ENCODE measurements around the gene MBD1.

Gene MBD1

GRCh38 chr18:50313031-50313607 is 31.8 kb upstream of the MBD1 start:
- Histone ChIP-seq H3K27me3 (ENCODE audit: insufficient read depth, poor library complexity, severe bottlenecking) (no peaks in the 10 kb centered on the region), H3K4me3 (replicated peaks; ENCODE audit: insufficient read depth, low read length) (no peak overlapping the region), H3K27ac (replicated peaks) (no peak overlapping the region)
- DNase-seq (ENCODE audit: low read depth in 1 of 2, low spot score in 1 of 2) = peak in 1 of 2 experiments; percentile 0
- TF ChIP-seq REST (IDR thresholded peaks at IDR 0.05; ENCODE audit: insufficient replicate concordance, low read depth) (no peak), GABPA (IDR thresholded peaks at IDR 0.05; ENCODE audit: low read depth) (no peak), SPI1 (IDR thresholded peaks at IDR 0.05; ENCODE audit: borderline replicate concordance, low read depth) (no peak), CTCF (IDR thresholded peaks at IDR 0.05; ENCODE audit: insufficient read depth, low read length) (no peak), POLR2AphosphoS5 (IDR thresholded peaks at IDR 0.05; ENCODE audit: low read depth) (no peak)

- TF ChIP-seq REST (IDR thresholded peaks at IDR 0.05; ENCODE audit: insufficient replicate concordance, low read depth) (no peak), GABPA (IDR thresholded peaks at IDR 0.05; ENCODE audit: low read depth) (no peak), POLR2AphosphoS5 (IDR thresholded peaks at IDR 0.05; ENCODE audit: low read depth) (no peak), SPI1 (IDR thresholded peaks at IDR 0.05; ENCODE audit: borderline replicate concordance, low read depth) (no peak), CTCF (IDR thresholded peaks at IDR 0.05; ENCODE audit: insufficient read depth, low read length) (no peak)
- DNase-seq (ENCODE audit: low read depth in 1 of 2, low spot score in 1 of 2) = no peak
- Histone ChIP-seq H3K27me3 (ENCODE audit: insufficient read depth, poor library complexity, severe bottlenecking) (no peaks in the 10 kb centered on the region), H3K4me3 (replicated peaks; ENCODE audit: insufficient read depth, low read length) (no peak overlapping the region), H3K27ac (replicated peaks) (no peak overlapping the region)
These were observed 31.1 kb upstream of the MBD1 start for GRCh38 chr18:50312296-50313030.

- no peak overlapping the region for H3K4me3 ChIP-seq (replicated peaks; ENCODE audit: insufficient read depth, low read length)
- no peaks in the 10 kb centered on the region for H3K27me3 ChIP-seq (ENCODE audit: insufficient read depth, poor library complexity, severe bottlenecking)
- no peak overlapping the region for H3K27ac ChIP-seq (replicated peaks)
- DNase-seq (ENCODE audit: low read depth in 1 of 2, low spot score in 1 of 2) = peak; percentile 9 to 47
- no peak for TF ChIP-seq SPI1 (IDR thresholded peaks at IDR 0.05; ENCODE audit: borderline replicate concordance, low read depth)
- TF ChIP-seq GABPA (IDR thresholded peaks at IDR 0.05; ENCODE audit: low read depth) = no peak
- no peak for TF ChIP-seq CTCF (IDR thresholded peaks at IDR 0.05; ENCODE audit: insufficient read depth, low read length)
- no peak for TF ChIP-seq POLR2AphosphoS5 (IDR thresholded peaks at IDR 0.05; ENCODE audit: low read depth)
- no peak for TF ChIP-seq REST (IDR thresholded peaks at IDR 0.05; ENCODE audit: insufficient replicate concordance, low read depth)
These were observed 30.3 kb upstream of the MBD1 start for GRCh38 chr18:50311650-50312049.

Data from HL-60 (cell line).